DND-41 (cell line): ENCODE results near the gene SYT15.

Source experiments
- EZH2 ChIP-seq: IDR thresholded peaks from 3 replicates; pipeline ENCODE4 v1.6.1; 2012; ENCODE audit warnings: borderline replicate concordance, low read depth, mild to moderate bottlenecking, moderate library complexity, low read length, inconsistent platforms; ENCODE audit not compliant: severe bottlenecking
- TF ChIP-seq, protein P1 (sequence below): IDR thresholded peaks from 2 replicates; pipeline ENCODE4 v1.5.1; 2012; ENCODE audit warnings: borderline replicate concordance, low read length, moderate library complexity, mild to moderate bottlenecking; ENCODE audit not compliant: poor library complexity, severe bottlenecking; ENCODE audit errors: extremely low read depth

- TF ChIP-seq, protein P1, sequence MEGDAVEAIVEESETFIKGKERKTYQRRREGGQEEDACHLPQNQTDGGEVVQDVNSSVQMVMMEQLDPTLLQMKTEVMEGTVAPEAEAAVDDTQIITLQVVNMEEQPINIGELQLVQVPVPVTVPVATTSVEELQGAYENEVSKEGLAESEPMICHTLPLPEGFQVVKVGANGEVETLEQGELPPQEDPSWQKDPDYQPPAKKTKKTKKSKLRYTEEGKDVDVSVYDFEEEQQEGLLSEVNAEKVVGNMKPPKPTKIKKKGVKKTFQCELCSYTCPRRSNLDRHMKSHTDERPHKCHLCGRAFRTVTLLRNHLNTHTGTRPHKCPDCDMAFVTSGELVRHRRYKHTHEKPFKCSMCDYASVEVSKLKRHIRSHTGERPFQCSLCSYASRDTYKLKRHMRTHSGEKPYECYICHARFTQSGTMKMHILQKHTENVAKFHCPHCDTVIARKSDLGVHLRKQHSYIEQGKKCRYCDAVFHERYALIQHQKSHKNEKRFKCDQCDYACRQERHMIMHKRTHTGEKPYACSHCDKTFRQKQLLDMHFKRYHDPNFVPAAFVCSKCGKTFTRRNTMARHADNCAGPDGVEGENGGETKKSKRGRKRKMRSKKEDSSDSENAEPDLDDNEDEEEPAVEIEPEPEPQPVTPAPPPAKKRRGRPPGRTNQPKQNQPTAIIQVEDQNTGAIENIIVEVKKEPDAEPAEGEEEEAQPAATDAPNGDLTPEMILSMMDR: no peak
- no peak for TF ChIP-seq EZH2
Observed at GRCh38 chr10:46558392-46559185, 20.3 kb upstream of the SYT15 start.
